HepG2 (cell line): ENCODE results near the gene IGF2BP1. TPM values are rescaled to one million over a fixed set of nuclear protein-coding genes. Genes with fewer than 3 reads are reported as not detected.
A peak's percentile ranks its signal among the peaks of the same experiment; 100 is the strongest.

Source experiments
- ADNP ChIP-seq: sonication (generic); formaldehyde crosslinking; IDR thresholded peaks from 2 replicates; pipeline ENCODE4 v1.4.0; 2020; ENCODE audit warnings: missing genetic modification reagents
- GATAD1 ChIP-seq: IDR thresholded peaks from 2 replicates; pipeline ENCODE4 v1.6.1; 2016; ENCODE audit warnings: missing genetic modification reagents, missing compliant biosample characterization
- KLF12 ChIP-seq: sonication (generic); formaldehyde crosslinking; IDR thresholded peaks from 2 replicates; pipeline ENCODE4 v1.4.0; 2020; ENCODE audit warnings: missing genetic modification reagents, borderline replicate concordance
- MAX ChIP-seq: IDR thresholded peaks from 2 replicates; pipeline ENCODE4 v1.6.1; 2012; ENCODE audit warnings: inconsistent platforms
- MIER3 ChIP-seq: IDR thresholded peaks from 2 replicates; pipeline ENCODE4 v1.6.1; 2016; ENCODE audit warnings: missing compliant biosample characterization, borderline replicate concordance
- NPAS2 ChIP-seq: sonication (generic); formaldehyde crosslinking; IDR thresholded peaks from 2 replicates; pipeline ENCODE4 v1.8.0; 2022; ENCODE audit warnings: mild to moderate bottlenecking, missing genetic modification reagents, borderline replicate concordance
- SIX1 ChIP-seq: sonication (generic); formaldehyde crosslinking; IDR thresholded peaks from 2 replicates; pipeline ENCODE4 v1.4.0; 2020; ENCODE audit warnings: missing genetic modification reagents, borderline replicate concordance
- TFAP4 ChIP-seq: sonication (generic); IDR thresholded peaks from 2 replicates; pipeline ENCODE4 v1.6.1; 2016; ENCODE audit warnings: low read depth, borderline replicate concordance
- YEATS4 ChIP-seq: sonication (generic); formaldehyde crosslinking; IDR thresholded peaks from 2 replicates; pipeline ENCODE4 v1.4.0; 2020; ENCODE audit warnings: missing genetic modification reagents, borderline replicate concordance
- ZNF143 ChIP-seq: sonication (generic); formaldehyde crosslinking; IDR thresholded peaks from 2 replicates; pipeline ENCODE4 v1.4.0; 2020; ENCODE audit warnings: missing genetic modification reagents
- ZNF205 ChIP-seq: IDR thresholded peaks from 2 replicates; pipeline ENCODE4 v1.6.1; 2018; ENCODE audit warnings: missing biosample characterization, missing genetic modification reagents
- polyA plus RNA-seq, 8 experiments: library from polyadenylated mRNA; depleted of rRNA in 3 of 8; stranded (reverse) in 7 of 8; unstranded in 1 of 8; fragments of >200 nt; fragmentation: Illumina TruSeq in 4 of 8; extraction: Trizol in 4 of 8; gene quantifications; 2 replicates each; pipeline versions ENCODE4 v1.2.1 to v1.2.3, GENCODE V29; 2011 to 2016; ENCODE audit warnings: low read depth in 4 of 8, missing spikeins in 1 of 8, mixed read lengths in 1 of 8; ENCODE audit not compliant: insufficient read depth in 1 of 8
- total RNA-seq, 5 experiments: library from RNA; depleted of rRNA; stranded (reverse); fragments of >200 nt; fragmentation: Illumina TruSeq; extraction: Trizol; gene quantifications; 2 replicates each; pipeline ENCODE4 v1.2.3, GENCODE V29; 2016; ENCODE audit warnings: low read depth in 1 of 5

IGF2BP1 gene
- total and polyA plus RNA-seq, 2 of the 13 experiments (the other 11 are each of a cell fraction or from before 2014, with no cell fraction given) = 29.7 to 75.1 TPM

- TF ChIP-seq ADNP = peak; percentile 54; the same call in 1 of the 2 replicates
- TF ChIP-seq SIX1 (CRISPR knock-in tag) = peak; percentile 26; the same call in 1 of the 2 replicates
- TF ChIP-seq ZNF143 (CRISPR knock-in tag) = peak; percentile 22; the same call in 1 of the 2 replicates
- 0 out of 2 replicates have a peak, but pooled peaks have one; percentile 7 for TF ChIP-seq TFAP4
- 0 out of 2 replicates have a peak, but pooled peaks have one; percentile 27 for TF ChIP-seq ZNF205 (CRISPR knock-in tag)
- 0 out of 2 replicates have a peak, but pooled peaks have one; percentile 8 for TF ChIP-seq GATAD1 (CRISPR knock-in tag)
- TF ChIP-seq MAX = no peak
- TF ChIP-seq MIER3 (CRISPR knock-in tag) = peak; percentile 20; the same call in 1 of the 2 replicates
- TF ChIP-seq YEATS4 (CRISPR knock-in tag) = no peak
- peak; percentile 49; the same call in 1 of the 2 replicates for TF ChIP-seq KLF12 (CRISPR knock-in tag)
- TF ChIP-seq NPAS2 (CRISPR knock-in tag) = no peak
Measured at GRCh38 chr17:49012769-49013255, 15.6 kb downstream of the IGF2BP1 start (continued).
